Mesendoderm (in vitro differentiated cells): ENCODE data around the gene CC2D2B.
"Not testable (repeated sequence)": the region's sequence is repeated elsewhere in the genome, so short reads cannot be mapped to it uniquely, and the experiment has no call there.

Source experiments
- DNase-seq: peaks from one replicate; pipeline ENCODE4 v3.0.0; 2013
- H2AK5ac ChIP-seq: 2 replicates; pipeline ENCODE4 v1.6.1; 2013; ENCODE audit warnings: low read length, inconsistent platforms
- H2BK120ac ChIP-seq: 2 replicates; pipeline ENCODE4 v1.6.1; 2013; ENCODE audit warnings: low read depth, mild to moderate bottlenecking, low read length, moderate library complexity, mixed read lengths
- H2BK15ac ChIP-seq: replicated peaks from 2 replicates; pipeline ENCODE4 v1.6.1; 2013; ENCODE audit warnings: low read depth, mild to moderate bottlenecking, moderate library complexity
- H2BK5ac ChIP-seq: 2 replicates; pipeline ENCODE4 v1.6.1; 2013; ENCODE audit warnings: low read length, inconsistent platforms
- H3K18ac ChIP-seq: 2 replicates; pipeline ENCODE4 v1.6.1; 2013; ENCODE audit warnings: mild to moderate bottlenecking, low read length, mixed read lengths
- H3K23ac ChIP-seq: one replicate; pipeline ENCODE4 v1.6.1; 2013; ENCODE audit warnings: low read length
- H3K27ac ChIP-seq: 2 replicates; pipeline ENCODE4 v1.5.1; 2013; ENCODE audit warnings: low read depth, mild to moderate bottlenecking, inconsistent platforms, low read length, moderate library complexity
- H3K27me3 ChIP-seq: 2 replicates; pipeline ENCODE4 v1.6.1; 2013; ENCODE audit warnings: low read length, control low read depth, mild to moderate bottlenecking, inconsistent platforms; ENCODE audit not compliant: insufficient read depth, poor library complexity
- H3K36me3 ChIP-seq: 2 replicates; pipeline ENCODE4 v1.6.1; 2013; ENCODE audit warnings: low read length, inconsistent platforms; ENCODE audit not compliant: control insufficient read depth, insufficient read depth
- H3K4ac ChIP-seq: one replicate; pipeline ENCODE4 v1.6.1; 2013; ENCODE audit warnings: low read depth, mild to moderate bottlenecking, low read length, moderate library complexity
- H3K4me1 ChIP-seq: 2 replicates; pipeline ENCODE4 v1.6.1; 2013; ENCODE audit warnings: low read depth, low read length, inconsistent platforms; ENCODE audit not compliant: control insufficient read depth
- H3K4me2 ChIP-seq: 2 replicates; pipeline ENCODE4 v1.6.1; 2013; ENCODE audit warnings: low read length
- H3K4me3 ChIP-seq: 2 replicates; pipeline ENCODE4 v1.5.1; 2013; ENCODE audit warnings: mild to moderate bottlenecking, low read length
- H3K56ac ChIP-seq: one replicate; pipeline ENCODE4 v1.6.1; 2013; ENCODE audit warnings: low read length
- H3K79me1 ChIP-seq: 2 replicates; pipeline ENCODE4 v1.6.1; 2013; ENCODE audit warnings: low read length, inconsistent platforms
- H3K79me2 ChIP-seq: 2 replicates; pipeline ENCODE4 v1.6.1; 2013; ENCODE audit warnings: mild to moderate bottlenecking, low read length; ENCODE audit not compliant: control insufficient read depth, insufficient read depth
- H3K9ac ChIP-seq: 2 replicates; pipeline ENCODE4 v1.6.1; 2013; ENCODE audit warnings: low read length, inconsistent platforms
- H4K5ac ChIP-seq: one replicate; pipeline ENCODE4 v1.6.1; 2013; ENCODE audit warnings: low read length
- H4K8ac ChIP-seq: one replicate; pipeline ENCODE4 v1.6.1; 2013; ENCODE audit warnings: low read depth, mild to moderate bottlenecking, control low read depth, low read length, moderate library complexity
- WGBS: extraction: QIAGEN DNeasy Blood & Tissue Kit; methylation state at CpG from one replicate; pipeline ENCODE4 v1.1.7; 2013; ENCODE audit warnings: low lambda C conversion rate, missing lambda C conversion rate; ENCODE audit not compliant: insufficient coverage; ENCODE audit errors: extremely low coverage; 5-methylcytosine and 5-hydroxymethylcytosine counted together

Gene CC2D2B

DNA sequence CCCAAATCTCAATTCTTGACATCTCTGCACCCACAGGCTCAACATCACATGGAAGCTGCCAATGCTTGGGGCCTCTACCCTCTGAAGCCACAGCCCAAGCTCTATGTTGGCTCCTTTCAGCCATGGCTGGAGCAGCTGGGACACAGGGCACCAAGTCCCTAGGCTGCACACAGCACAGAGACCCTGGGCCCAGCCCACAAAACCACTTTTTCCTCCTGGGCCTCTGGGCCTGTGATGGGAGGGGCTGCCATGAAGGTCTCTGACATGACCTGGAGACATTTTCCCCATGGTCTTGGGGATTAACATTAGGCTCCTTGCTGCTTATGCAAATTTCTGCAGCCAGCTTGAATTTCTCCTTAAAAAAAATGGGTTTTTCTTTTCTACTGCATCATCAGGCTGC is 33.0 kb upstream of the CC2D2B start:
- H4K5ac ChIP-seq, H3K27me3 ChIP-seq, H2BK15ac ChIP-seq, H2BK120ac ChIP-seq, H3K4me1 ChIP-seq, H2BK5ac ChIP-seq, H3K56ac ChIP-seq, H4K8ac ChIP-seq, H3K27ac ChIP-seq, H3K4me2 ChIP-seq, H3K18ac ChIP-seq, H3K9ac ChIP-seq, H3K23ac ChIP-seq, H3K4me3 ChIP-seq, H3K79me2 ChIP-seq, H3K79me1 ChIP-seq, H3K4ac ChIP-seq, H2AK5ac ChIP-seq, DNase-seq, H3K36me3 ChIP-seq: not testable (repeated sequence)

DNA sequence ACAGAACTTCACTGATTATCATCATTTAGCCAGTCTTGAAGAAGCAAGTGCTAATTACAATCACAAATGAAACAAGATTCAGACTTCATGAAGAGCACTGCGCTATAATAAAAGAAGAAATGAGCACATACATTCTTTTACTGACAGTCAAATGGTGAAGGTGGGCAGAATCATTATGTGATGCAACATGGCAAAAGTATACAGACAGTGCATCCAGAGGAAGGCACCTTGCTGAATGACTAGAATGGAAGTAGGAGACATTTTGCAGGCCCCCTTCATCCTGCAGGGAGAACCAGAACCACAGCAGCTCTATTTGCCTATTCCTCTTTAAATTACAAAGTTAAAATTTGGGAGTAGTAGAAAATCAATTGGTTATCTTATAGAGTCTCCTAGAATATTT is 31.0 kb upstream of the CC2D2B start:
- no peak overlapping the region for H3K27ac ChIP-seq
- no peak overlapping the region for H2BK15ac ChIP-seq
- no peaks in the 10 kb centered on the region for H3K4me1 ChIP-seq
- no peaks in the 10 kb centered on the region for H3K36me3 ChIP-seq
- no peak overlapping the region for H2BK120ac ChIP-seq
- H2BK5ac ChIP-seq = no peak overlapping the region
- no peak overlapping the region for H3K9ac ChIP-seq
- H3K79me1 ChIP-seq = no peaks in the 10 kb centered on the region
- no peak overlapping the region for H4K8ac ChIP-seq
- H3K23ac ChIP-seq = no peak overlapping the region
- H3K18ac ChIP-seq = no peak overlapping the region
- no peak overlapping the region for H3K56ac ChIP-seq
- no peak for DNase-seq
- no peak overlapping the region for H3K4me3 ChIP-seq
- H3K4me2 ChIP-seq = no peak overlapping the region
- no peaks in the 10 kb centered on the region for H3K27me3 ChIP-seq
- no peak overlapping the region for H2AK5ac ChIP-seq
- no peak overlapping the region for H4K5ac ChIP-seq
- no peak overlapping the region for H3K4ac ChIP-seq
- no peaks in the 10 kb centered on the region for H3K79me2 ChIP-seq
- no CpG with 5 or more reads among the region's 1 CpG for WGBS

DNA sequence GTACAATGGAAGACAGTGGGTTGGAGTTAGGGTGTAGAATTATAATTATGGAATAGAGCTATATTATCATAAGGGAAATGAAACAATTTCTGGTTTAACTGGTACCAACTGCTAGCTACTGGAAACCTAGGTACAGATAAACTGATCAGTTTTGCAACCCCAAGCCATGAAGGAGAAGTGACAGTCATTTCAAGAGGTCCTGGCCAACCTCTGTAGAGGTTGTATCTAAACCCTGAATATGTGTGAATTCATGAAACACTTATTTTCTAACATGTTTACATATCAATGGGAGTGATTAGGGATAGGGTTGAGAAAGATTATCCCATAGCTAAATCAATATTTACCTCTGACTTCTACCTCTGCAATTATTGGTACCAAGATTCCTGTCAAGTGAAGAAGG is 29.9 kb upstream of the CC2D2B start:
- no peak overlapping the region for H4K5ac ChIP-seq
- H3K79me2 ChIP-seq = no peaks in the 10 kb centered on the region
- H3K79me1 ChIP-seq = no peaks in the 10 kb centered on the region
- H3K4me3 ChIP-seq = no peak overlapping the region
- H3K27me3 ChIP-seq = no peaks in the 10 kb centered on the region
- H2AK5ac ChIP-seq = no peak overlapping the region
- no peak overlapping the region for H2BK5ac ChIP-seq
- H3K4ac ChIP-seq = no peak overlapping the region
- no peak overlapping the region for H2BK15ac ChIP-seq
- H3K56ac ChIP-seq = no peak overlapping the region
- no peak overlapping the region for H3K18ac ChIP-seq
- no peaks in the 10 kb centered on the region for H3K4me1 ChIP-seq
- H4K8ac ChIP-seq = no peak overlapping the region
- no peak for DNase-seq
- no peak overlapping the region for H3K9ac ChIP-seq
- no peak overlapping the region for H2BK120ac ChIP-seq
- H3K23ac ChIP-seq = no peak overlapping the region
- H3K27ac ChIP-seq = no peak overlapping the region
- no peaks in the 10 kb centered on the region for H3K36me3 ChIP-seq
- H3K4me2 ChIP-seq = no peak overlapping the region

DNA sequence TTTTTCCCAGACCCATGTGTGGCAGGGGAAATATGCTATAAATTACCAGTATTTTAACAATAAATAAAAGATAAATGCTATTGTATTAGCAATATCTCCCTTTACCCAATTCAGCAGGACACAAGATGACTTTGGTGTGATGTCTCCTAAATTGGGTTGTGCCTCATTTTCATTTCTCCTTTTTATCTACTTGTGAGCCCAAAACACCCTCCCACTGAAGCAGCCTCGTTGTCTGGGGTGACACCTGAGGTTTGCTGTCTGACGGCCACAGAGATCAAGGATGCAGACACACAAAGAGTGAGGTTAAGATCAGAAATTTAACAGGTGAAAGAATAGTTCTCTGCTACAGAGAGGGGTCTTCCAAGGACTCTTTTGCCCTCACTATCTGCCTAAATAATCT is 27.1 kb upstream of the CC2D2B start:
- Histone ChIP-seq H3K79me2 (no peaks in the 10 kb centered on the region), H3K4ac (no peak overlapping the region), H3K4me1 (no peaks in the 10 kb centered on the region), H2BK15ac (no peak overlapping the region), H3K9ac (no peak overlapping the region), H3K79me1 (no peaks in the 10 kb centered on the region), H4K5ac (no peak overlapping the region), H4K8ac (no peak overlapping the region), H3K4me2 (no peak overlapping the region), H3K36me3 (no peaks in the 10 kb centered on the region), H3K23ac (no peak overlapping the region), H3K18ac (no peak overlapping the region), H3K56ac (no peak overlapping the region), H2AK5ac (no peak overlapping the region), H3K4me3 (no peak overlapping the region), H3K27ac (no peak overlapping the region), H2BK5ac (no peak overlapping the region), H3K27me3 (no peaks in the 10 kb centered on the region), H2BK120ac (no peak overlapping the region)
- no CpG with 5 or more reads among the region's 2 CpGs for WGBS
- no peak for DNase-seq

DNA sequence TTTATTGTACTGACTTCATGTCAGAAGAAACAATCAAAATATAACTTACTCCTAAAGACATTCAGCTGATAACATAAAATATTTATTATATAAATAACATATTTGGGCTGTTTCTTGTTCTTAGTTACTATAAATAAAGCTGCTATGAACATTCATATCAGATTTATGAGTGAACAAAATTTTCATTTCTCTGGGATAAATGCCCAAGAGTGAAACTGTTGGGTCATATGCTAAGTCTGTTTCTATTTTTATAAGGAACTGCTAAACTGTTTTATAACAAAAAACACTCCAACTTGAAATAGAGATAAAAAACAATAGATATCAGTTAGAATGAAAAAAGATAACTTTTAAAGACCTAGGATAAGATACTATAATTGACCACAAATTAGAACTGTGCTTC is 26.5 kb upstream of the CC2D2B start:
- H3K4me2 ChIP-seq = no peak overlapping the region
- no peaks in the 10 kb centered on the region for H3K79me1 ChIP-seq
- H3K4me1 ChIP-seq = no peaks in the 10 kb centered on the region
- H4K8ac ChIP-seq = no peak overlapping the region
- H2BK120ac ChIP-seq = no peak overlapping the region
- no peak overlapping the region for H2BK15ac ChIP-seq
- H3K4me3 ChIP-seq = no peak overlapping the region
- no peak overlapping the region for H3K4ac ChIP-seq
- no peaks in the 10 kb centered on the region for H3K27me3 ChIP-seq
- H2AK5ac ChIP-seq = no peak overlapping the region
- no peaks in the 10 kb centered on the region for H3K36me3 ChIP-seq
- no peak overlapping the region for H3K23ac ChIP-seq
- H3K9ac ChIP-seq = no peak overlapping the region
- H3K79me2 ChIP-seq = no peaks in the 10 kb centered on the region
- H4K5ac ChIP-seq = no peak overlapping the region
- H3K18ac ChIP-seq = no peak overlapping the region
- H3K27ac ChIP-seq = no peak overlapping the region
- no peak overlapping the region for H3K56ac ChIP-seq
- no peak overlapping the region for H2BK5ac ChIP-seq
- DNase-seq = no peak

DNA sequence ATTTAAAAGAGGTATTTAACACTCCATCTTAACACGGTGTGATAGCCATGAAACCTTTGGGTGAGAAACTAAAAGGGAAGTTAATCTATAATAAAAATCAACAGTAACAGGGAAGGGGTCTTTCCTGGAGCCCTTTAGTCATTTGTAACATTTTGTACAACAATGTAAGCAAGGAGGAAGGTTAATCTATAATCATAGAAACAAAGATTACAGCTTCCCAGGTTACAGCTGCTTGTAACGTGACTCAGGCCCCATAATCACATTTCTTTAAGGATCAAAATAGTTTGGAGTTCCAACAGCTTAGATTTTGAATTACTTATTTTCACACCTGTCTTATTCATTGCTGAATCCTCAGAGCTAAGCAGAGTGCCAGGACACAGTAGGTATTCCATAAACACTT is 17.9 kb upstream of the CC2D2B start:
- Histone ChIP-seq H3K4me3 (no peak overlapping the region), H3K23ac (no peak overlapping the region), H2BK5ac (no peak overlapping the region)

More for the DNA sequence above, 17.9 kb upstream of the CC2D2B start:
- Histone ChIP-seq H4K5ac (no peak overlapping the region), H3K79me1 (no peaks in the 10 kb centered on the region), H3K79me2 (no peaks in the 10 kb centered on the region), H3K4me2 (no peak overlapping the region), H3K9ac (no peak overlapping the region), H3K56ac (no peak overlapping the region), H3K18ac (no peak overlapping the region), H3K36me3 (no peaks in the 10 kb centered on the region), H4K8ac (no peak overlapping the region), H3K27me3 (no peaks in the 10 kb centered on the region), H2AK5ac (no peak overlapping the region), H3K4me1 (peaks cover 4% of the 10 kb centered on the region), H3K4ac (no peak overlapping the region), H2BK120ac (no peak overlapping the region), H3K27ac (no peak overlapping the region), H2BK15ac (no peak overlapping the region)
- no peak for DNase-seq
- no CpG with 5 or more reads among the region's 2 CpGs for WGBS
